ENCODE measurements around the gene ZNF853. TPM values are rescaled to one million over a fixed set of nuclear protein-coding genes. Genes with fewer than 3 reads are reported as not detected.
"Not testable (repeated sequence)": the region's sequence is repeated elsewhere in the genome, so short reads cannot be mapped to it uniquely, and the experiment has no call there.

Gene ZNF853
- total RNA-seq, 1 experiment from 2014 or later = 4.3 TPM

DNA sequence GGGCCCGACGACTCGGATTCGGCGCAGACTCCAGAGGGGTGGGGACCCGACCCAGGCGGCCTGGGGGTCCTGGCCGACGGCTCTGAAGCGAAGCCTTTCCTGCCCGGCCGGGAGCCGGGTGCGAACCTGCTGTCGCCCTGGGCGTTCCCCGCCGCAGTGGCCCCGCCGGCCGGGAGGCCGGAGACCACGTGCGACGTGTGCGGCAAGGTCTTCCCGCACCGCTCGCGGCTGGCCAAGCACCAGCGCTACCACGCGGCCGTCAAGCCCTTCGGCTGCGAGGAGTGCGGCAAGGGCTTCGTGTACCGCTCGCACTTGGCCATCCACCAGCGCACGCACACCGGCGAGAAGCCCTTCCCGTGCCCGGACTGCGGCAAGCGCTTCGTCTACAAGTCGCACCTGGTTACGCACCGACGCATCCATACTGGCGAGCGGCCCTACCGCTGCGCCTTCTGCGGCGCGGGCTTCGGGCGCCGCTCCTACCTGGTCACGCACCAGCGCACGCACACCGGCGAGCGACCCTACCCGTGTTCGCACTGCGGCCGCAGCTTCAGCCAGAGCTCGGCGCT lies 37.1 kb downstream of the ZNF853 start:
- DNase-seq (ENCODE audit: low spot score) = no peak

DNA sequence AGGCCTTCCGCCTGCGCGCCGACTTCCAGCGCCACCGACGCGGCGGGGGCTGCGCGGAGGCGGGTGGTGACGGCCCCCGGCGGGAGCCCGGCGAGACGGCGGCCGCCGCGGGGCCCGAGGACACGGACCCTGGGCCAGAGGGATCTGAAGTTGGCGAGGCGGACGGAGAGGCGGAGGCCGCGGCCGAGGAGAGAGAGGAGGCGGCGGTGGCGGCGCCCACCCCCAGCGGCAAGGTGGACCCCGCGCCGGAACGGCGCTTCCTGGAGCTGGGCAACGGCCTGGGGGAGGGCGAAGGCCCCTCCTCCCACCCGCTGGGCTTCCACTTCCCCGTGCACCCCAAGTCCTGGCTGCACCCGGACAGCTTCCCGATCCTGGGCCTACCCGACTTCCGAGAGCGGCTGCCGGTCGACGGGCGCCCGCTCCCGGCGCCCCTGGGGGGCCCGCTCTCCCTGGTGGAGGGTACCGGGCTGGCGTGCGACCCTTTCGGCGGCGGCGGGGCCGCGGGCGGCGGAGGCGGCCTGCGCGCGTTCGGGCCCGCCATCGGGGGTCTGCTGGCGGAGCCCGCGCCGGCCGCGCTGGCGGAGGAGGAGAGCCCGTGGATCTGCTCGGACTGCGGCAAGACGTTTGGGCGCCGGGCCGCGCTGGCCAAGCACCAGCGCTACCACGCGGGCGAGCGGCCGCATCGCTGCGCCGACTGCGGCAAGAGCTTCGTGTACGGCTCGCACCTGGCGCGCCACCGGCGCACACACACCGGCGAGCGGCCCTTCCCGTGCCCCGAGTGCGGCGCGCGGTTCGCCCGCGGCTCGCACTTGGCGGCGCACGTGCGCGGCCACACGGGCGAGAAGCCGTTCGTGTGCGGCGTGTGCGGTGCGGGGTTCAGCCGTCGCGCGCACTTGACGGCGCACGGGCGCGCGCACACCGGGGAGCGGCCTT lies 37.9 kb downstream of the ZNF853 start:
- DNase-seq (ENCODE audit: low spot score) = no peak

DNA sequence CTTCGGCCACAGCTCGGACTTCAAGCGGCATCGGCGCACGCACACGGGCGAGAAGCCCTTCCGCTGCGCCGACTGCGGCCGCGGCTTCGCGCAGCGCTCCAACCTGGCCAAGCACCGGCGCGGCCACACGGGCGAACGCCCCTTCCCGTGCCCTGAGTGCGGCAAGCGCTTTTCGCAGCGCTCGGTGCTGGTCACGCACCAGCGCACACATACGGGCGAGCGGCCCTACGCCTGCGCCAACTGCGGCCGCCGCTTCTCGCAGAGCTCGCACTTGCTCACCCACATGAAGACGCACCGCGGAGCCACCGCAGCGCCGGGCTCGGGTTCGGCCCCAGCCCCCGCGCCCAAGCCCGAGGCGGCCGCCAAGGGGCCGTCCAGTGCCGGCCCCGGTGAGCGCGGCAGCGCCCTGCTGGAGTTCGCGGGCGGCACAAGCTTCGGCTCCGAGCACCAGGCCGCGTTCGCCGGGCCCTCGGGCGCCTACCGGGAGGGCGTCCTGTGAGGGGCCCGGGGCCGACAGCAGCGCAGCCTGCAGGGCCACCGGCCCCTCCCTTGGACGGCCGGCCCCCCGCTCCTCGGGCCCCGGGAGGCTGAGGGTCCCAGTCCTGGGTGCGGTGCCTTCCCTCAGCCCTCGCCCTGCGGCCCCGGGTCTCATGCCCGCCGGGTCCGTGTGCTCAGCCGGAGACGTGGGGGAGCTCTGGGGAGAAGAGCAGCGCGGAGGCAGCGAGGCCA lies 38.9 kb downstream of the ZNF853 start:
- no peak for DNase-seq (ENCODE audit: low spot score)

DNA sequence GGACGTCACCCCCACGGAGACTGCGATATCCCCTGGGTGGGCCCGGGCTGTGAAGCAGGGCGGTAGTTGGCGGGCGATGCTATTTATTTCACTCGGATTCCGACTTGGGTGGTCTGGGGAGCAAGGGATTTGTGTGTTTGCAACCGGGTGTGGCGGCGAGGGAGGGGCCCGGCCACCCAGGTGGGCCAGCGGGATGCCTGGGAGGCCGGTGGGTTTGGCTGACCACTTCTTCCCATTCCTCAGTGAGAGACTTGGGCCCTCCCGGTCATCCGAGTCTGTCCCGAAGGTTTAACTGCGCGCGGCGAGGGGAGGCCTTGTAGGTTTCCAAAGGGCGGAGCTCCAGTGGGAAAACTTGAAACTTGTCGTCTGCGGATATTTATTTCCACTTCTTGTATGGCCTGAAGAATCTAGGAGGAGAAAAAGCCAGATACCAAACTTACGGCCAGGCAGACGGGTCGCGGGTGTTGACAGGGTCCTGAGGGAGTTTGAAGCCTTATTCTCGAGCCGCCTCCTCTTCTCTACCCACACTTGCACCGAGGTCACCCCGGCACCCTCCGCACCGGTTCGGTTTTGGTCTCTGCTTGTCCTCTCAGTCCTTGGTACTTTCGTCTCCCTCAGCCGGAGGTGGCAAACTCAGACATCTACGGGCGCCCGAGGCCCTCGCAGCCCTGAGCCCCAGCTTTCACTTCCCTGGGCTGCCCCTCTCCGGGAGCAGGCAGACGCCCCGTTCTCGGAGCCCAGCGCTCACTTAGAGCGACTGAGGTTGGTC lies 39.6 kb downstream of the ZNF853 start:
- DNase-seq (ENCODE audit: low spot score) = no peak

DNA sequence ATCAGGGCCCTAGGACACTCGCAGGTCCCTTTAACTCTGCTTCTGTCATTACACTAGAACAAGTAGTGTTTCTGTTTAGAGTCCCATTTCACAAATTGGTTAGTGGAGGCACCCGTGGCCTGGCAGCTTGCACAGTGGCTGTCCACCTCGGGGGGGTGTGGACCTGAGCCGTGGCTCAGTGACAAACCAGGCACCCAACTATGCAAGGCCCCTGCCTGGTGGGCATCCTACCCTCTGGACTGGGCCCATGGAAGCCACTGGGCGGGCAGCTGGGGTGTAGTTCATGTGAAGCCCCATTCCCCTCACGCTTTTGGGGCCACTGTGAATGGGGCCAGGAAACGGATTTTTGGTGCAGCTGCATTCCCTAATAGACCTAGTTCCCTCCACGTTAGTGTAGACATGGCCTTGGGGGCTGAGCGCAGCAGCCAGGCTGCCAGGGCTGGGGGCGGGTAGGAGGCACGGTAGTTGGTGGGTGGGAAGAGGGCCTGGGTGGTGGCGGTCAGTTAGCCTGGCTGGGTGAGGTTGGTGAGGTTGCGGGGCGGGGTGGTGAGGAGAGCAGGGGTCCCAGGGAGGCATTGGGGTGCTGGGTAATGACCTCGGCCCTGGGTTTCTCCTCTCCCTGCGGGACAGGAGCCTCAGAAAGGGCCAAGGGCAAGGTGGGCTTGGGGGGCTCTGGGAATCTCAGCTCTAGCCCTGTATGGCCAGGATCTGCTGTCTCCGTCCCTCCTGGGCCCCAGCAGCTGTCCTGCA lies 40.4 kb downstream of the ZNF853 start:
- no peak for DNase-seq (ENCODE audit: low spot score)

DNA sequence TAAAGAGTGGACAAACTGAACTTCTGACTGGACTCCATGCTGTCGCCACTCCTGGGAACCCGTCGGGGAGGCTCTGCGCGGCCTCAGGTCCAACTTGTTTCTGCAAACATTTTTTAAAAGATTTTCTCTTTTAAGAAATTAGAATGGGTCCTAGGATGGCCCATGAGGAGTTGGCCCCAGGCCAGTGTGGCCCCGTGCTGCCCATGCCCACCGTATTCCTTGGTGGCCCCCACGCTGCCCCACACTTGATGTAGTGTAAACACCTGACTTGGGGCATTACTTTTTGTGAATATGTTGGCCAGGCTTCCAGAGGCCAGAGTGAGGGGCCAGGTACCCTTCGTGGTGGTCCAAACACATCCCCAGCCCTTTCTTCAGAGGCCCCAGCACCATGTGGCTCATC lies 41.0 kb downstream of the ZNF853 start:
- DNase-seq (ENCODE audit: low spot score) = no peak

DNA sequence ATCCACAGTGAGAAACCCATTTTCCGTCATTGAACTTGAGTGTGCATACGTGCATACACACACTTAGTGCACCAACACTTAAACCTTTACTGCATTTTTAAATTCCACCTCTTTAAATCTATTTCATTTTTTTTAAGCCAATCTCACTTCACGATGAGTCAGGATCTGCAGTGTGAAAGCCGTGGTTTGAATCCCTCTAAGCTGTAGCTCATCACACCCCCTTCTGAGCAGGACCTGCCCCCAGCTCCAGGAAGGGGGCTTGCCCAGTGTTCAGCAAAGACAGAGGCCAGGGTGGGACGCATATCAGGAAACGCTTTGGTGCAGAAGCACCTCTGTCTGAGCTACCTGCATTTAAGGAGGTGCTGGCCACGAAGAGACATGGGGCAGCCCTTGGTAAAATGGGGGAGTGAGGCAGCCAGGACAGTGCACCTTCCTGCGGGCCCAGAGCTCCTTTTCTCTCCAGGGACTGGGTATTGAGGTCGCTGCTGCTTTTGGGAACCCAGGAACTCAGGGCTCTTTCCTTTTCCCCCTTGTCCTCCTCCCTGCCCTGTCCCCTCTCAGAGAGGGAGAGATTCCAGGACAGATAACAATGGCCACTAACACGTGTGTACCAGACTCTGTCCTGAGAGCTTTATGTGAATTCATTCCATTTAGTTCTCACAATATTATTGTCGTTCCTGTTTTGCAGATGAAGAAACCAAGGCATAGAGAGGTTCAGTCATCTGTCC lies 43.4 kb downstream of the ZNF853 start:
- no peak for DNase-seq (ENCODE audit: low spot score)

DNA sequence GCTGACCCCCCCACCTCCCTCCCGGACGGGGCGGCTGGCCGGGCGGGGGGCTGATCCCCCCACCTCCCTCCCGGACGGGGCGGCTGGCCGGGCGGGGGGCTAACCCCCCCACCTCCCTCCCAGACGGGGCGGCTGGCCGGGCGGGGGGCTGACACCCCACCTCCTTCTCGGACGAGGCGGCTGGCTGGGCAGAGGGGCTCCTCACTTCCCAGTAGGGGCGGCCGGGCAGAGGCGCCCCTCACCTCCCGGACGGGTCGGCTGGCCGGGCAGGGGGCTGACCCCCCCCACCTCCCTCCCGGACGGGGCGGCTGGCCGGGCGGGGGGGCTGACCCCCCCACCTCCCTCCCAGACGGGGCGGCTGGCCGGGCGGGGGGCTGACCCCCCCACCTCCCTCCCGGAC lies 55.4 kb downstream of the ZNF853 start:
- DNase-seq (ENCODE audit: low spot score) = not testable (repeated sequence)

Other genes starting within 250 kb of the ZNF853 start
- gene RAC1, start 241.1 kb upstream of the ZNF853 start, total RNA-seq (2014; rRNA removed; shearing (Covaris generic)) = 144 and 162 TPM in 2 replicates
- 22.5 and 25.3 TPM in 2 replicates for gene DAGLB, start 167.7 kb upstream of the ZNF853 start, total RNA-seq (2014; rRNA removed; shearing (Covaris generic))
- gene KDELR2, start 131.5 kb upstream of the ZNF853 start, total RNA-seq (2014; rRNA removed; shearing (Covaris generic)) = 181 and 208 TPM in 2 replicates
- gene GRID2IP, start 64.1 kb upstream of the ZNF853 start, total RNA-seq (2014; rRNA removed; shearing (Covaris generic)) = 0.03 and 0.22 TPM in 2 replicates
- 66.0 and 69.1 TPM in 2 replicates for gene ZDHHC4, start 38.2 kb upstream of the ZNF853 start, total RNA-seq (2014; rRNA removed; shearing (Covaris generic))
- 28.3 and 30.0 TPM in 2 replicates for gene INTS15, start 25.6 kb upstream of the ZNF853 start, total RNA-seq (2014; rRNA removed; shearing (Covaris generic))
- gene ZNF316, start 21.7 kb downstream of the ZNF853 start, total RNA-seq (2014; rRNA removed; shearing (Covaris generic)) = 7.7 and 20.4 TPM in 2 replicates
- gene ZNF12, start 91.3 kb downstream of the ZNF853 start, total RNA-seq (2014; rRNA removed; shearing (Covaris generic)) = 22.4 and 26.7 TPM in 2 replicates
- gene RSPH10B2, start 138.5 kb downstream of the ZNF853 start, total RNA-seq (2014; rRNA removed; shearing (Covaris generic)) = 0.05 TPM in 1 of 2 replicates, not detected in the other
- gene CCZ1B, start 210.7 kb downstream of the ZNF853 start, total RNA-seq (2014; rRNA removed; shearing (Covaris generic)) = 34.5 and 37.3 TPM in 2 replicates

Data from A172 (cell line).